H1 (cell line): ENCODE results near the gene LDLRAD3. TPM values are rescaled to one million over a fixed set of nuclear protein-coding genes. Genes with fewer than 3 reads are reported as not detected.

Experiments
- CTCF ChIA-PET: fragments of 300-600 bp; sonication (Branson Sonifier 250); formaldehyde crosslinking; loops from one replicate; lab custom pipeline; 2021; ENCODE audit not compliant: partially characterized antibody; lab: Charles Lee
- POLR2A ChIA-PET: fragments of 300-600 bp; sonication (Branson Sonifier 250); formaldehyde crosslinking; loops from one replicate; lab custom pipeline; 2021; ENCODE audit warnings: inconsistent platforms; ENCODE audit not compliant: partially characterized antibody; lab: Charles Lee
- DNase-seq, 2 experiments: peaks; one replicate each; pipeline versions ENCODE4 v3.0.0 to v3.0.0-alpha.2; 2010 to 2022; ENCODE audit warnings: low spot score in 2 of 2, low read depth in 1 of 2, mixed read lengths in 1 of 2
- FAIRE-seq: peaks from 2 replicates; lab custom pipeline; 2011; peaks lifted over from hg19 to GRCh38; lab: Jason Lieb, UNC
- H2AFZ ChIP-seq: 2 replicates; pipeline ENCODE4 v1.8.1; 2012; ENCODE audit warnings: low read length, inconsistent platforms
- H2AK5ac ChIP-seq: 2 replicates; pipeline ENCODE4 v1.6.1; 2013; ENCODE audit warnings: low read depth, low read length
- H2BK120ac ChIP-seq: replicated peaks from 2 replicates; pipeline ENCODE3; 2013; ENCODE audit warnings: low read depth, low read length, inconsistent platforms
- H2BK12ac ChIP-seq: 2 replicates; pipeline ENCODE4 v1.6.1; 2013; ENCODE audit warnings: low read depth, low read length
- H2BK15ac ChIP-seq: 2 replicates; pipeline ENCODE4 v1.6.1; 2013; ENCODE audit warnings: low read length
- H2BK20ac ChIP-seq: 2 replicates; pipeline ENCODE4 v1.6.1; 2013; ENCODE audit warnings: low read length
- H2BK5ac ChIP-seq: 2 replicates; pipeline ENCODE4 v1.6.1; 2013; ENCODE audit warnings: low read depth, low read length
- H3K14ac ChIP-seq: 2 replicates; pipeline ENCODE4 v1.6.1; 2013; ENCODE audit warnings: inconsistent platforms; ENCODE audit not compliant: insufficient read length
- H3K18ac ChIP-seq: 2 replicates; pipeline ENCODE4 v1.6.1; 2013; ENCODE audit warnings: low read length; ENCODE audit errors: extremely low read depth
- H3K23ac ChIP-seq: 2 replicates; pipeline ENCODE4 v1.6.1; 2013; ENCODE audit warnings: inconsistent platforms; ENCODE audit not compliant: insufficient read length
- H3K23me2 ChIP-seq: 2 replicates; pipeline ENCODE4 v1.6.1; 2013; ENCODE audit warnings: low read depth, low read length
- H3K27ac ChIP-seq: 2 replicates; pipeline ENCODE4 v1.6.1; 2011; ENCODE audit warnings: low read depth, low read length, inconsistent platforms
- H3K27me3 ChIP-seq, 4 experiments: replicated peaks in 1 of 4; 1 replicate in 1 of 4; 2 replicates in 3 of 4; pipeline versions ENCODE4 v1.6.1 to v1.8.1; 2011 to 2013; ENCODE audit warnings: low read length in 3 of 4, mild to moderate bottlenecking in 3 of 4, inconsistent platforms in 2 of 4, mixed read lengths in 2 of 4, moderate library complexity in 1 of 4; ENCODE audit not compliant: control insufficient read depth in 3 of 4, insufficient read depth in 3 of 4; ENCODE audit errors: extremely low read depth in 1 of 4
- H3K36me3 ChIP-seq, 4 experiments: 2 replicates each; pipeline versions ENCODE4 v1.6.1 to v1.8.1; 2011 to 2013; ENCODE audit warnings: mild to moderate bottlenecking in 4 of 4, low read length in 3 of 4, moderate library complexity in 2 of 4, control low read depth in 1 of 4, inconsistent platforms in 1 of 4; ENCODE audit not compliant: insufficient read depth in 4 of 4, control insufficient read depth in 2 of 4
- H3K4ac ChIP-seq: replicated peaks from 2 replicates; pipeline ENCODE3; 2013; ENCODE audit warnings: low read length, low read depth, mixed read lengths, inconsistent platforms; ENCODE audit not compliant: insufficient read length
- H3K4me1 ChIP-seq, 4 experiments: replicated peaks in 1 of 4; 1 replicate in 1 of 4; 2 replicates in 3 of 4; pipeline versions ENCODE4 v1.6.1 to v1.8.1; 2011 to 2013; ENCODE audit warnings: low read length in 3 of 4, inconsistent platforms in 2 of 4, mixed read lengths in 1 of 4; ENCODE audit not compliant: insufficient read depth in 4 of 4, control insufficient read depth in 3 of 4
- H3K4me2 ChIP-seq, 2 experiments: 2 replicates each; pipeline versions ENCODE4 v1.6.1 to v1.8.1; 2011 to 2013; ENCODE audit warnings: low read depth in 2 of 2, low read length in 2 of 2, control low read depth in 1 of 2, inconsistent platforms in 1 of 2, mild to moderate bottlenecking in 1 of 2; ENCODE audit not compliant: insufficient read depth in 1 of 2
- H3K4me3 ChIP-seq, 4 experiments: fragments of 200-600, 300-600 bp in 1 of 4; sonication (generic), shearing (Covaris generic), sonication (Bioruptor Twin) in 1 of 4; 2 replicates each; pipeline versions ENCODE4 v1.5.1 to v1.8.1; 2011 to 2016; ENCODE audit warnings: low read length in 4 of 4, low read depth in 3 of 4, control low read depth in 2 of 4, inconsistent platforms in 2 of 4, mild to moderate bottlenecking in 2 of 4, mixed read lengths in 1 of 4, moderate library complexity in 1 of 4; ENCODE audit not compliant: insufficient read depth in 2 of 4; ENCODE audit errors: extremely low read depth in 1 of 4
- H3K56ac ChIP-seq: replicated peaks from 2 replicates; pipeline ENCODE3; 2013; ENCODE audit warnings: low read depth, mild to moderate bottlenecking, mixed read lengths, low read length, inconsistent platforms; ENCODE audit not compliant: insufficient read length
- H3K79me1 ChIP-seq: 2 replicates; pipeline ENCODE4 v1.6.1; 2013; ENCODE audit warnings: low read depth, low read length, control low read depth
- H3K79me2 ChIP-seq, 2 experiments: 2 replicates each; pipeline versions ENCODE4 v1.6.1 to v1.8.1; 2012 to 2013; ENCODE audit warnings: low read length in 2 of 2, mild to moderate bottlenecking in 2 of 2, inconsistent platforms in 1 of 2; ENCODE audit not compliant: insufficient read depth in 2 of 2, control insufficient read depth in 1 of 2
- H3K9ac ChIP-seq, 4 experiments: replicated peaks in 1 of 4; 1 replicate in 1 of 4; 2 replicates in 3 of 4; pipeline versions ENCODE4 v1.6.1 to v1.8.1; 2011 to 2013; ENCODE audit warnings: low read depth in 3 of 4, low read length in 3 of 4, control low read depth in 2 of 4, mild to moderate bottlenecking in 2 of 4, moderate library complexity in 2 of 4, inconsistent platforms in 1 of 4; ENCODE audit errors: extremely low read depth in 1 of 4
- H3K9me3 ChIP-seq, 2 experiments: 2 replicates each; pipeline versions ENCODE4 v1.6.1 to v1.8.1; 2012 to 2013; ENCODE audit warnings: mild to moderate bottlenecking in 2 of 2, moderate library complexity in 2 of 2, control low read depth in 1 of 2, inconsistent platforms in 1 of 2, low read depth in 1 of 2, low read length in 1 of 2, mixed read lengths in 1 of 2; ENCODE audit not compliant: insufficient read depth in 2 of 2
- H4K20me1 ChIP-seq, 2 experiments: replicated peaks in 1 of 2; 2 replicates each; pipeline versions ENCODE3 to v1.8.1; 2011 to 2013; ENCODE audit warnings: inconsistent platforms in 2 of 2, low read length in 2 of 2, mild to moderate bottlenecking in 1 of 2; ENCODE audit not compliant: insufficient read depth in 2 of 2, control insufficient read depth in 1 of 2
- H4K5ac ChIP-seq: 2 replicates; pipeline ENCODE4 v1.6.1; 2013; ENCODE audit warnings: low read length, low read depth, mixed read lengths, inconsistent platforms; ENCODE audit not compliant: insufficient read length
- H4K8ac ChIP-seq: 2 replicates; pipeline ENCODE4 v1.8.0; 2013; ENCODE audit warnings: mild to moderate bottlenecking, moderate library complexity, low read length, inconsistent platforms; ENCODE audit not compliant: insufficient read depth; ENCODE audit errors: extremely low read depth
- H4K91ac ChIP-seq: replicated peaks from 2 replicates; pipeline ENCODE3; 2013; ENCODE audit warnings: low read length, mixed read lengths, inconsistent platforms; ENCODE audit not compliant: insufficient read length
- ATF2 ChIP-seq: IDR thresholded peaks from 2 replicates; pipeline ENCODE4 v1.6.1; 2012; ENCODE audit warnings: low read length, inconsistent platforms
- EGR1 ChIP-seq: IDR thresholded peaks from 2 replicates; pipeline ENCODE4 v1.6.1; 2011; ENCODE audit warnings: low read depth, low read length, borderline replicate concordance
- EZH2 ChIP-seq: fragments of 200-600 bp; sonication (generic); IDR thresholded peaks from 2 replicates; pipeline ENCODE4 v1.7.1; 2012; ENCODE audit warnings: low read depth, mild to moderate bottlenecking, moderate library complexity, low read length, inconsistent platforms; ENCODE audit not compliant: severe bottlenecking
- POU5F1 ChIP-seq: IDR thresholded peaks from 2 replicates; pipeline ENCODE4 v1.6.1; 2011; ENCODE audit warnings: low read depth, mild to moderate bottlenecking, low read length, moderate library complexity
- RBBP5 ChIP-seq: IDR thresholded peaks from 2 replicates; pipeline ENCODE4 v1.7.1; 2012; ENCODE audit warnings: low read depth, mild to moderate bottlenecking, inconsistent platforms, low read length, moderate library complexity, borderline replicate concordance
- SP4 ChIP-seq: IDR thresholded peaks from 2 replicates; pipeline ENCODE4 v1.6.1; 2012; ENCODE audit warnings: low read length, inconsistent platforms
- USF2 ChIP-seq: IDR thresholded peaks from 2 replicates; pipeline ENCODE4 v1.6.1; 2011; ENCODE audit warnings: low read length, improper control_type of control experiment
- YY1 ChIP-seq: IDR thresholded peaks from 2 replicates; pipeline ENCODE4 v1.6.1; 2011; ENCODE audit warnings: low read depth, mild to moderate bottlenecking, low read length
- WGBS, 2 experiments: shearing (Covaris generic) in 1 of 2; methylation state at CpG; one replicate each; pipeline versions ENCODE4 v1.1.6 to v1.1.7; 2013 to 2015; ENCODE audit warnings: low lambda C conversion rate in 2 of 2, mixed read lengths in 2 of 2, inconsistent platforms in 1 of 2, low coverage in 1 of 2, missing lambda C conversion rate in 1 of 2; ENCODE audit not compliant: insufficient replicate concordance in 2 of 2, insufficient coverage in 1 of 2, insufficient read length in 1 of 2; ENCODE audit errors: extremely low coverage in 1 of 2, missing lambda C conversion rate in 1 of 2; 5-methylcytosine and 5-hydroxymethylcytosine counted together
- polyA plus RNA-seq, 7 experiments: library from polyadenylated mRNA; depleted of rRNA in 3 of 7; stranded (reverse) in 5 of 7; unstranded in 2 of 7; fragments of >200 nt in 5 of 7; fragments of 200-250 nt in 2 of 7; gene quantifications; 1 replicate in 5 of 7; 2 replicates in 1 of 7; 4 replicates in 1 of 7; pipeline versions ENCODE4 v1.2.1 to v1.2.3, GENCODE V29; 2011 to 2013; ENCODE audit warnings: missing spikeins in 2 of 7, mixed read lengths in 2 of 7
- total RNA-seq: library from RNA; stranded (reverse); fragmentation: NEBNext Ultra II Directional; extraction: Animal tissue kit (Norgen Biotek cat#: 25700); gene quantifications from 2 replicates; pipeline ENCODE4 v1.2.1, GENCODE V29; 2021

LDLRAD3 gene
- total and polyA plus RNA-seq, 2 of the 8 experiments (the other 6 are each of a cell fraction or from before 2014, with no cell fraction given) = 18.6 to 22.8 TPM

GRCh38 chr11:35983981-35984380 lies 40.1 kb downstream of the LDLRAD3 start:
- POLR2A ChIA-PET = interaction anchor here (0.6 to 1.3 kb wide), 2 partner anchors 31 to 38 kb away, joined by 3 read pairs; no protein-coding TSS in a partner anchor
- peaks cover 6 to 91% of the 10 kb centered on the region in 2 experiments; a peak in 3 of 4 replicates for H3K79me2 ChIP-seq

More at GRCh38 chr11:35983981-35984380, 40.1 kb downstream of the LDLRAD3 start:
- Histone ChIP-seq H3K9ac (no peak overlapping the region), H3K27ac (no peak overlapping the region), H3K18ac (no peak overlapping the region), H2BK12ac (no peak overlapping the region), H2BK5ac (no peak overlapping the region), H2AFZ (no peak overlapping the region), H2AK5ac (no peak overlapping the region), H4K8ac (no peak overlapping the region), H4K91ac (no peak overlapping the region), H4K20me1 (peaks cover 0 to 3% of the 10 kb centered on the region in 2 experiments), H3K4ac (no peak overlapping the region), H2BK120ac (no peak overlapping the region), H2BK15ac (no peak overlapping the region), H2BK20ac (no peak overlapping the region), H3K23me2 (no peaks in the 10 kb centered on the region), H3K23ac (no peak overlapping the region), H3K27me3 (no peaks in the 10 kb centered on the region), H3K56ac (no peak overlapping the region), H3K4me2 (no peak overlapping the region), H3K4me1 (peaks cover 2 to 15% (median 10%) of the 10 kb centered on the region in 4 experiments), H3K36me3 (no peaks in the 10 kb centered on the region), H3K14ac (no peak overlapping the region), H3K4me3 (no peak overlapping the region), H3K79me1 (peaks cover 12% of the 10 kb centered on the region; the same call in 1 of the 2 replicates), H4K5ac (no peak overlapping the region), H3K9me3 (peaks cover 4 to 6% of the 10 kb centered on the region in 2 experiments; a peak in 2 of 4 replicates)
- WGBS, 2 experiments = 100% methylated on average over 1 of the region's 1 CpG; no CpG with 5 or more reads in 1 of the 2 experiments
- CTCF ChIA-PET = interaction anchor here (0.9 to 1.1 kb wide), 3 partner anchors 12 to 158 kb away, joined by 3 to 5 read pairs (median 3); no protein-coding TSS in a partner anchor
- no peak for TF ChIP-seq ATF2
- TF ChIP-seq YY1 = no peak
- no peak for TF ChIP-seq POU5F1
- TF ChIP-seq USF2 = no peak
- TF ChIP-seq EGR1 = no peak
- no peak for TF ChIP-seq RBBP5
- no peak for TF ChIP-seq SP4
- TF ChIP-seq EZH2 = no peak
- no peak for FAIRE-seq
- DNase-seq = no peak
